HCT116 (cell line): Measurements from ENCODE around the gene MYH10.

Source experiments
- CTCF ChIP-seq, 3 experiments: fragments of 200-600 bp in 1 of 3; sonication (generic) in 1 of 3; IDR thresholded peaks in 2 of 3; conservative IDR thresholded peaks in 1 of 3; 2 replicates each; pipeline ENCODE4 v1.5.1; 2012 to 2017; ENCODE audit warnings: low read depth in 2 of 3, low read length in 2 of 3, antibody characterized with exemption in 1 of 3, borderline replicate concordance in 1 of 3, control low read depth in 1 of 3, mild to moderate bottlenecking in 1 of 3, mixed read lengths in 1 of 3, mixed run types in 1 of 3, moderate library complexity in 1 of 3; ENCODE audit not compliant: insufficient read depth in 1 of 3
- POLR2A ChIP-seq: IDR thresholded peaks from 2 replicates; pipeline ENCODE4 v1.7.0; 2011; ENCODE audit warnings: borderline replicate concordance; ENCODE audit not compliant: insufficient read depth, insufficient read length; ENCODE audit errors: extremely low read depth
- RAD21 ChIP-seq: IDR thresholded peaks from 2 replicates; pipeline ENCODE4 v1.6.1; 2012; ENCODE audit warnings: low read depth, mild to moderate bottlenecking

DNA sequence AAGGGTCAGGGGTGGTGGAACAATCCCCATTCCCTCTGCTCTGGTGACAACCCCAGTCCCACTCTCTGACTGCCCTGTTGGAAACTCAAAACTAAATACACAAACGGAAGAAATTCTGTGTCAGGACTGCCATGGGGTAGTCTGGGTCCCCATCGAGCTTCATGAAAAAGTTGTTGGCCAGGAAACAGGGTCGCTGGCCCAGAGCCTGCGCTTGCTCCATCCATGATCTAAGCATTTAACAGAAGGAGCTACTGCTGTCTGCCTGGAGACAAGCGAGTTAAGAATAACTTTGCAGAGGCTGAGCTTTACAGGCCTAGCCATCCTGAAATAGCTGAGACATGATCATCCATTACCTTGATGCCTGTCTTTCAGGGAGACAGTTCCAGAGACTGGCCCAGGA is 32.4 kb upstream of the MYH10 start:
- TF ChIP-seq CTCF (IDR thresholded peaks at IDR 0.05 in 2 of 3, conservative IDR thresholded peaks at IDR 0.05 in 1 of 3; ENCODE audit: borderline replicate concordance in 1 of 3, insufficient read depth in 1 of 3, low read depth in 2 of 3, low read length in 2 of 3) (no peak), RAD21 (no peak), POLR2A (no peak)
